ENCODE data around the gene MTCL1. TPM values are rescaled to one million over a fixed set of nuclear protein-coding genes. Genes with fewer than 3 reads are reported as not detected.

The MTCL1 gene
- total and polyA plus RNA-seq, 10 of the 15 experiments (the other 5 are each of a cell fraction or from before 2014, with no cell fraction given) = 0.03 to 0.36 (median 0.13) TPM; not detected in 4

- H3K4me2 ChIP-seq (ENCODE audit: control insufficient read depth, insufficient read depth) = no peak overlapping the region
- ChIA-PET POLR2A (no interaction called here), CTCF (no interaction called here), SMC1A (ENCODE audit: uncharacterized antibody, unreplicated experiment) (no interaction called here), RAD21 (ENCODE audit: unreplicated experiment) (no interaction called here)
- no peaks in the 10 kb centered on the region for H3K27me3 ChIP-seq (replicated peaks in 1 of 2; ENCODE audit: control insufficient read depth in 2 of 2, insufficient read depth in 2 of 2, low read length in 1 of 2)
- no peak overlapping the region for H3K9ac ChIP-seq (ENCODE audit: control insufficient read depth, insufficient read depth, low read length)
- H3K9me3 ChIP-seq (replicated peaks; ENCODE audit: control insufficient read depth, insufficient read depth, low read length) = no peaks in the 10 kb centered on the region; the same call in 1 of the 3 replicates
- BruUV-seq (replicated peaks) = no TSS peak
- H3K27ac ChIP-seq (ENCODE audit: control insufficient read depth, insufficient read depth) = no peak overlapping the region
- H3K4me1 ChIP-seq (ENCODE audit: control insufficient read depth, insufficient read depth, low read length) = no peaks in the 10 kb centered on the region
- H4K20me1 ChIP-seq (ENCODE audit: control insufficient read depth, insufficient read depth) = no peaks in the 10 kb centered on the region
- no peak for FAIRE-seq
- intact Hi-C loops (cut with micrococcal nuclease; ENCODE audit: unreplicated experiment) (no loop called here), in situ Hi-C loops (cut with MboI) (no loop called here)
- no peak overlapping the region for H2AFZ ChIP-seq (ENCODE audit: control insufficient read depth, low read depth, low read length)
- TF ChIP-seq DPF2 (IDR thresholded peaks at IDR 0.05) (no peak), FOXK2 (IDR thresholded peaks at IDR 0.05) (no peak), NR2C2 (IDR thresholded peaks at IDR 0.05; ENCODE audit: borderline replicate concordance, control insufficient read depth, insufficient read length, low read depth) (no peak), NFYA (IDR thresholded peaks at IDR 0.05; ENCODE audit: borderline replicate concordance, low read depth, low read length) (no peak), MTA3 (IDR thresholded peaks at IDR 0.05; ENCODE audit: borderline replicate concordance, low read length) (no peak), SPI1 (IDR thresholded peaks at IDR 0.05; ENCODE audit: borderline replicate concordance, insufficient read depth, low read depth, low read length) (peak; percentile 61; the same call in 1 of the 2 replicates), RELA (IDR thresholded peaks at IDR 0.05; ENCODE audit: borderline replicate concordance, partially characterized antibody) (no peak)
- no peak for DNase-seq (ENCODE audit: low read depth, low spot score)
- no peaks in the 10 kb centered on the region for H3K79me2 ChIP-seq (ENCODE audit: control insufficient read depth, insufficient read depth, low read length)
- no peak for ATAC-seq
- no peak overlapping the region for H3K4me3 ChIP-seq
- no peaks in the 10 kb centered on the region for H3K36me3 ChIP-seq (ENCODE audit: control insufficient read depth in 2 of 2, insufficient read depth in 2 of 2, low read length in 1 of 2)
- 75% methylated on average over 15 of the region's 15 CpGs for WGBS (ENCODE audit: insufficient coverage, insufficient replicate concordance, low lambda C conversion rate, missing lambda C conversion rate)
These were observed 40.1 kb downstream of the MTCL1 start for GRCh38 chr18:8745355-8746014.

- POLR2A ChIA-PET = interaction anchor here (0.6 kb wide), 1 partner anchor 1500 kb away, joined by 3 read pairs; no protein-coding TSS in a partner anchor
- H3K36me3 ChIP-seq (ENCODE audit: control insufficient read depth in 2 of 2, insufficient read depth in 2 of 2, low read length in 1 of 2) = no peaks in the 10 kb centered on the region
- H3K79me2 ChIP-seq (ENCODE audit: control insufficient read depth, insufficient read depth, low read length) = no peaks in the 10 kb centered on the region
- no peaks in the 10 kb centered on the region for H3K9me3 ChIP-seq (replicated peaks; ENCODE audit: control insufficient read depth, insufficient read depth, low read length)
- RAD21 ChIA-PET (ENCODE audit: unreplicated experiment) = no interaction called here
- H3K9ac ChIP-seq (ENCODE audit: control insufficient read depth, insufficient read depth, low read length) = no peak overlapping the region
- H3K4me2 ChIP-seq (ENCODE audit: control insufficient read depth, insufficient read depth) = no peak overlapping the region
- H3K4me3 ChIP-seq = no peak overlapping the region
- intact Hi-C loops (cut with micrococcal nuclease; ENCODE audit: unreplicated experiment) = no loop called here
- no peak overlapping the region for H3K27ac ChIP-seq (ENCODE audit: control insufficient read depth, insufficient read depth)
- in situ Hi-C loops (cut with MboI) = no loop called here
- H3K27me3 ChIP-seq (replicated peaks in 1 of 2; ENCODE audit: control insufficient read depth in 2 of 2, insufficient read depth in 2 of 2, low read length in 1 of 2) = no peaks in the 10 kb centered on the region
- no peak overlapping the region for H2AFZ ChIP-seq (ENCODE audit: control insufficient read depth, low read depth, low read length)
- DNase-seq (ENCODE audit: low read depth, low spot score) = no peak
- no peak for FAIRE-seq
- SMC1A ChIA-PET (ENCODE audit: uncharacterized antibody, unreplicated experiment) = no interaction called here
- no peak for ATAC-seq
- no TSS peak for BruUV-seq (replicated peaks)
- no peaks in the 10 kb centered on the region for H4K20me1 ChIP-seq (ENCODE audit: control insufficient read depth, insufficient read depth)
- 34% methylated on average over 6 of the region's 6 CpGs for WGBS (ENCODE audit: insufficient coverage, insufficient replicate concordance, low lambda C conversion rate, missing lambda C conversion rate)
- H3K4me1 ChIP-seq (ENCODE audit: control insufficient read depth, insufficient read depth, low read length) = no peaks in the 10 kb centered on the region
- CTCF ChIA-PET = interaction anchor here (0.7 kb wide), 1 partner anchor 52 kb away, joined by 3 read pairs; no protein-coding TSS in a partner anchor
- TF ChIP-seq TCF3 (IDR thresholded peaks at IDR 0.05; ENCODE audit: borderline replicate concordance, insufficient read depth, low read depth, low read length) (no peak), GATAD2B (conservative IDR thresholded peaks at IDR 0.05; ENCODE audit: low read depth) (no peak), SP1 (IDR thresholded peaks at IDR 0.05; ENCODE audit: low read depth, low read length) (no peak), NBN (IDR thresholded peaks at IDR 0.05) (no peak), ZBTB40 (IDR thresholded peaks at IDR 0.05; ENCODE audit: borderline replicate concordance) (no peak), FOXK2 (IDR thresholded peaks at IDR 0.05) (no peak)
These were observed 42.1 kb downstream of the MTCL1 start for GRCh38 chr18:8747440-8747937.

Data from GM12878 (cell line).